ENCODE results near the gene STXBP6. TPM values are rescaled to one million over a fixed set of nuclear protein-coding genes. Genes with fewer than 3 reads are reported as not detected.

The STXBP6 gene
- total and polyA plus RNA-seq, 8 donors: 17.2 to 54.1 (median 47.1) TPM

DNA sequence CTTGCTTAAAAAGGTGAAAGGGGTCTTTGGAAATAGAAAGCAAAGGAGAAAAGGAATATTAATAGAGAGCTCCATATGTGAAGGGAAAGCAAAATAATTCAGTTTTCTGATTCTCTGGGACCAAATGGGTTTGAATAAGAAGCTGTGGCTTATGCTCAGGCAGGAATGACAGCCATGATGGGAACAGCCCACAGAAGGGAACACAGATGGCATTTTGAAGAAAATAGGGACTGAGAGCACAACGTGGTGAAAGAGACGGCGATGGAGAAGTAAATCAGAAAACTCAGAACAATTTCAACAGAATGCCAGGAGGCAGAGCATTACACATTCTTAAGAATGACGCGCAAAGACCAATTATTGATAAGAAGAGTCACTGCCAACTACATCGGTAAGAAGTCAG is 102.8 kb downstream of the STXBP6 start:
- no peak for ATAC-seq

GRCh38 chr14:24944800-24945199 is 105.1 kb downstream of the STXBP6 start:
- no peaks in the 10 kb centered on the region for H3K9me3 ChIP-seq
- H3K27me3 ChIP-seq: no peaks in the 10 kb centered on the region
- H3K4me1 ChIP-seq: no peaks in the 10 kb centered on the region
- peak overlapping the region in 1 of 2 donors; percentile 1 for H3K27ac ChIP-seq
- intact Hi-C loops (cut with DNase I): no loop called here
- TF ChIP-seq CTCF (IDR thresholded peaks at IDR 0.05): no peak
- ATAC-seq (peak; percentile 68), DNase-seq (no peak)
- H3K4me3 ChIP-seq: no peak overlapping the region
- H3K36me3 ChIP-seq: no peaks in the 10 kb centered on the region

More for the DNA sequence above, 102.8 kb downstream of the STXBP6 start:
- no peak for DNase-seq
- Histone ChIP-seq H3K4me3 (no peak overlapping the region), H3K36me3 (no peaks in the 10 kb centered on the region), H3K4me1 (no peaks in the 10 kb centered on the region), H3K27ac (no peak overlapping the region), H3K27me3 (no peaks in the 10 kb centered on the region), H3K9me3 (no peaks in the 10 kb centered on the region)
- intact Hi-C loops (cut with DNase I): no loop called here
- TF ChIP-seq CTCF (IDR thresholded peaks at IDR 0.05): no peak

DNA sequence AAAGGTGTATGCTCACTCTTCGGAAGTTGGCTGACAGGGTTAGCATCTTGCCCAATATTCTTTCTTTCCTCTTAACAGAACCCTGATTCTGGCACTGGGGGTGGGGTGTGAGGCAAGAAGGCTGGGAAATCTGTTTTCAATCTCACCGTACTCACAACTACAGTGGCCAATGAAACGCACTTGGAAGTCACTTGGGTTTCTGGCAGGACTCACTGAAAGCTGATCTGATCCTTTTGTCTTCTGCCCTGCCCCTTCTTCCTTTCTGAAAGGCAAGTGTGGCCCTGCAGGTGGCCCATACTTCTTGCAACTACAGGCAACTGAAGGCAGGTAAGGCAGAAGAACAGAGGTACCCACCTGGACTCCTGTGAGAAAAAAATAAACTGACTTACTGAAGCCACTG is 106.9 kb downstream of the STXBP6 start:
- Histone ChIP-seq H3K36me3 (no peaks in the 10 kb centered on the region), H3K4me1 (no peaks in the 10 kb centered on the region), H3K27me3 (no peaks in the 10 kb centered on the region), H3K9me3 (no peaks in the 10 kb centered on the region), H3K27ac (no peak overlapping the region), H3K4me3 (no peak overlapping the region)
- intact Hi-C loops (cut with DNase I): no loop called here
- TF ChIP-seq CTCF (IDR thresholded peaks at IDR 0.05): no peak
- DNase-seq (peak in 1 of 4 donors; percentile 48), ATAC-seq (no peak)

DNA sequence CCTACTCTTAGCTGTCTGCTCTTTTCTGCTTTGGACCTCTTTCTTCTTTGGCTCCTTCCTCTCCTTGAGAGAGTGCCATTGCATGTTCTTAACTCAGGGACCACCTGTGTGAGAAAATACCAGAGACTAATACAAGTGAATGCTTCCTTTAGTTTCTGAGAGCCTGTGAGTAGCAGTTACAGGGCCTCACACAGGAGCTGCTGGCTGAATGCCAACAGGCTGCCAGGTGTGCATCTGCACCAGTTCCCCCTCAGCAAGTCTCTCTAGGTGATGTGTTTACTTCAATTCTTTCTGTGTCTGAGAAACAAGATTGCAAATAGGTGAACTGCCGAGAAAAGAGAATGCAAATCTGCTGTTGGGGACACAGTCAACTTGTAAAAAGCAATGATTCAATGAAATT is 108.2 kb downstream of the STXBP6 start:
- ATAC-seq: no peak
- H3K27me3 ChIP-seq: no peaks in the 10 kb centered on the region
- H3K4me3 ChIP-seq: no peak overlapping the region
- no peak for TF ChIP-seq CTCF (IDR thresholded peaks at IDR 0.05)
- no peaks in the 10 kb centered on the region for H3K4me1 ChIP-seq
- H3K36me3 ChIP-seq: no peaks in the 10 kb centered on the region
- intact Hi-C loops (cut with DNase I): no loop called here
- H3K27ac ChIP-seq: no peak overlapping the region
- no peaks in the 10 kb centered on the region for H3K9me3 ChIP-seq
- DNase-seq: peak in 2 of 4 donors; percentile 41 to 54

DNA sequence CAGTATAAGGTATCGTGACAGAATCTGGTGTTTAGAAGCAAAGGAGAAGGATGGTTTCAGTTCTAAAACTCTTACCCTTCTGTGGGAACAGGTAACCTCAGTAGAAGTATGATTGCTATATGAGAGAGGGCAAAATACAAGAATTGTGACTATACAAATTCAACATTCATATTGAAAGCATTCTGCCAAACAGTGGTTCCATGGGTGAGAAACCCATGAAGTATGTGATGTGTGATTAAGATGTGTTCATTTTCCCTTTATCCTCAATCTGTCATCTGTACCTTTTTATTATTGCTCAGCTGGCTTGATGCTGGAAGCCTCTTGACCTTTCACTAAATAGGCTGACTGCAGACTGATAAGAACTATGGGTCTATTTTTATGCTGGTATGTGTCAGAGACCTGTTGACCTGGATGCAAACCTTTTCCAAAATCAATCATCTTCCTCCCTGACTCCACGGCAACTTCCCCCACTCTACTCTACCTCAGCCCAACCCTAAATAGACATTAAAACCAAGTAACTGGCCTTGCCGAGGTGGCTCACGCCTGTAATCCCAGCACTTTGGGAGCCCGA is 109.6 kb downstream of the STXBP6 start:
- intact Hi-C loops (cut with DNase I): no loop called here
- Histone ChIP-seq H3K27ac (no peak overlapping the region), H3K4me3 (no peak overlapping the region), H3K27me3 (no peaks in the 10 kb centered on the region), H3K9me3 (no peaks in the 10 kb centered on the region), H3K36me3 (no peaks in the 10 kb centered on the region), H3K4me1 (no peaks in the 10 kb centered on the region)
- no peak for ATAC-seq
- DNase-seq: no peak
- no peak for TF ChIP-seq CTCF (IDR thresholded peaks at IDR 0.05)
